Endothelial cell of hepatic sinusoid (primary cell): Measurements from ENCODE around the gene SMIM38.

Experiments
- in situ Hi-C: cut with HindIII; loops from 2 replicates; pipeline ENCODE4 v1.10.0; 2017; ENCODE audit warnings: low sequenced_read_pairs

Gene SMIM38

GRCh38 chr11:69173925-69174581, 18.3 kb downstream of the SMIM38 start:
- in situ Hi-C loops, result no loop called here

- in situ Hi-C loops, result no loop called here
Measured at GRCh38 chr11:69174841-69175240, 19.1 kb downstream of the SMIM38 start.

- in situ Hi-C loops, result no loop called here
Measured at GRCh38 chr11:69178819-69179482, 23.2 kb downstream of the SMIM38 start.

GRCh38 chr11:69180226-69180625, 24.5 kb downstream of the SMIM38 start:
- in situ Hi-C loops, result loop anchor here (5.0 kb wide), 1 partner anchor 52 kb away; no protein-coding TSS in a partner anchor

GRCh38 chr11:69180726-69181125, 25.0 kb downstream of the SMIM38 start:
- in situ Hi-C loops, result loop anchor here (5.0 kb wide), 1 partner anchor 52 kb away; no protein-coding TSS in a partner anchor

- in situ Hi-C loops, result loop anchor here (5.0 kb wide), 1 partner anchor 49 kb away; no protein-coding TSS in a partner anchor
Measured at GRCh38 chr11:69183613-69184012, 27.9 kb downstream of the SMIM38 start.

- in situ Hi-C loops, result no loop called here
Measured at GRCh38 chr11:69186316-69187260, 30.9 kb downstream of the SMIM38 start.

- in situ Hi-C loops, result no loop called here
Measured at GRCh38 chr11:69187540-69188065, 31.9 kb downstream of the SMIM38 start.

- in situ Hi-C loops, result no loop called here
Measured at GRCh38 chr11:69189059-69189458, 33.3 kb downstream of the SMIM38 start.

GRCh38 chr11:69190796-69191536, 35.2 kb downstream of the SMIM38 start:
- in situ Hi-C loops, result no loop called here

GRCh38 chr11:69192301-69192721, 36.6 kb downstream of the SMIM38 start:
- in situ Hi-C loops, result no loop called here

GRCh38 chr11:69193151-69193550, 37.4 kb downstream of the SMIM38 start:
- in situ Hi-C loops, result no loop called here

GRCh38 chr11:69193629-69194028, 37.9 kb downstream of the SMIM38 start:
- in situ Hi-C loops, result no loop called here

GRCh38 chr11:69194396-69194795, 38.7 kb downstream of the SMIM38 start:
- in situ Hi-C loops, result no loop called here

- in situ Hi-C loops, result no loop called here
Measured at GRCh38 chr11:69194956-69195355, 39.2 kb downstream of the SMIM38 start.

GRCh38 chr11:69195824-69196782, 40.4 kb downstream of the SMIM38 start:
- in situ Hi-C loops, result no loop called here

GRCh38 chr11:69196783-69197169, 41.0 kb downstream of the SMIM38 start:
- in situ Hi-C loops, result no loop called here

- in situ Hi-C loops, result no loop called here
Measured at GRCh38 chr11:69198891-69199582, 43.3 kb downstream of the SMIM38 start.
